ENCODE results near the gene NF2.

Gene NF2

GRCh38 chr22:29642694-29643093, 39.3 kb downstream of the NF2 start:
- H3F3A ChIP-seq (ENCODE audit: control insufficient read depth, insufficient read depth) = no peaks in the 10 kb centered on the region
- no peaks in the 10 kb centered on the region for H3K9me3 ChIP-seq (ENCODE audit: control insufficient read depth, insufficient read depth, low read length)

GRCh38 chr22:29647954-29648737, 44.7 kb downstream of the NF2 start:
- no peaks in the 10 kb centered on the region for H3K27me3 ChIP-seq (ENCODE audit: control insufficient read depth, low read length)

More at GRCh38 chr22:29642694-29643093, 39.3 kb downstream of the NF2 start:
- H4K20me1 ChIP-seq (ENCODE audit: control insufficient read depth, insufficient read depth, low read depth, low read length) = no peaks in the 10 kb centered on the region
- no peak overlapping the region for H3K4me2 ChIP-seq (ENCODE audit: low read length)
- no peak overlapping the region for H3K4me3 ChIP-seq (ENCODE audit: low read length)
- peaks cover 46% of the 10 kb centered on the region for H3K36me3 ChIP-seq (ENCODE audit: control insufficient read depth, low read length)
- H3K9me2 ChIP-seq (replicated peaks; ENCODE audit: control insufficient read depth, low read length) = no peaks in the 10 kb centered on the region
- no peaks in the 10 kb centered on the region for H3K79me2 ChIP-seq (ENCODE audit: control insufficient read depth, low read length)
- no peak overlapping the region for H3K27ac ChIP-seq (ENCODE audit: low read depth, low read length)
- no peaks in the 10 kb centered on the region for H3K27me3 ChIP-seq (ENCODE audit: control insufficient read depth, low read length)
- TF ChIP-seq EZH2phosphoT487 (IDR thresholded peaks at IDR 0.05; ENCODE audit: borderline replicate concordance, low read length) (no peak), CTCF (IDR thresholded peaks at IDR 0.05; ENCODE audit: low read depth, low read length, poor library complexity, severe bottlenecking) (no peak)
- H3K4me1 ChIP-seq (ENCODE audit: control insufficient read depth, low read length) = no peaks in the 10 kb centered on the region

GRCh38 chr22:29650370-29650769, 46.9 kb downstream of the NF2 start:
- no peaks in the 10 kb centered on the region for H3K9me3 ChIP-seq (ENCODE audit: control insufficient read depth, insufficient read depth, low read length)
- H3K36me3 ChIP-seq (ENCODE audit: control insufficient read depth, low read length) = peaks cover 11% of the 10 kb centered on the region
- H3K4me2 ChIP-seq (ENCODE audit: low read length) = no peak overlapping the region
- H3K79me2 ChIP-seq (ENCODE audit: control insufficient read depth, low read length) = no peaks in the 10 kb centered on the region
- H3K27ac ChIP-seq (ENCODE audit: low read depth, low read length) = no peak overlapping the region
- no peaks in the 10 kb centered on the region for H4K20me1 ChIP-seq (ENCODE audit: control insufficient read depth, insufficient read depth, low read depth, low read length)
- no peak overlapping the region for H3K4me3 ChIP-seq (ENCODE audit: low read length)
- H3K27me3 ChIP-seq (ENCODE audit: control insufficient read depth, low read length) = no peaks in the 10 kb centered on the region
- H3K9me2 ChIP-seq (replicated peaks; ENCODE audit: control insufficient read depth, low read length) = no peaks in the 10 kb centered on the region
- TF ChIP-seq EZH2phosphoT487 (IDR thresholded peaks at IDR 0.05; ENCODE audit: borderline replicate concordance, low read length) (no peak), CTCF (IDR thresholded peaks at IDR 0.05; ENCODE audit: low read depth, low read length, poor library complexity, severe bottlenecking) (no peak)
- H3F3A ChIP-seq (ENCODE audit: control insufficient read depth, insufficient read depth) = no peaks in the 10 kb centered on the region
- no peaks in the 10 kb centered on the region for H3K4me1 ChIP-seq (ENCODE audit: control insufficient read depth, low read length)

More at GRCh38 chr22:29647954-29648737, 44.7 kb downstream of the NF2 start:
- no peaks in the 10 kb centered on the region for H3K4me1 ChIP-seq (ENCODE audit: control insufficient read depth, low read length)
- TF ChIP-seq CTCF (IDR thresholded peaks at IDR 0.05; ENCODE audit: low read depth, low read length, poor library complexity, severe bottlenecking) (no peak), EZH2phosphoT487 (IDR thresholded peaks at IDR 0.05; ENCODE audit: borderline replicate concordance, low read length) (no peak)
- no peaks in the 10 kb centered on the region for H3F3A ChIP-seq (ENCODE audit: control insufficient read depth, insufficient read depth)
- no peak overlapping the region for H3K4me3 ChIP-seq (ENCODE audit: low read length)
- peaks cover 15% of the 10 kb centered on the region for H3K36me3 ChIP-seq (ENCODE audit: control insufficient read depth, low read length)
- H3K4me2 ChIP-seq (ENCODE audit: low read length) = no peak overlapping the region
- no peaks in the 10 kb centered on the region for H3K9me3 ChIP-seq (ENCODE audit: control insufficient read depth, insufficient read depth, low read length)
- no peak overlapping the region for H3K27ac ChIP-seq (ENCODE audit: low read depth, low read length)
- H4K20me1 ChIP-seq (ENCODE audit: control insufficient read depth, insufficient read depth, low read depth, low read length) = no peaks in the 10 kb centered on the region
- H3K9me2 ChIP-seq (replicated peaks; ENCODE audit: control insufficient read depth, low read length) = no peaks in the 10 kb centered on the region
- H3K79me2 ChIP-seq (ENCODE audit: control insufficient read depth, low read length) = no peaks in the 10 kb centered on the region
